Brain pericyte (primary cell): Measurements from ENCODE around the gene LMAN1L.

ENCODE experiments used
- DNase-seq: peaks from one replicate; pipeline ENCODE4 v3.0.0-alpha.2; 2012; ENCODE audit warnings: low read depth, low spot score

The LMAN1L gene

GRCh38 chr15:74857671-74858368, 45.2 kb downstream of the LMAN1L start:
- no peak for DNase-seq

- DNase-seq, result no peak
These were observed 45.7 kb downstream of the LMAN1L start for GRCh38 chr15:74858369-74858740.

GRCh38 chr15:74863239-74864056, 50.8 kb downstream of the LMAN1L start:
- no peak for DNase-seq

- no peak for DNase-seq
These were observed 51.7 kb downstream of the LMAN1L start for GRCh38 chr15:74864296-74864695.

- DNase-seq, result no peak
These were observed 52.7 kb downstream of the LMAN1L start for GRCh38 chr15:74865316-74865715.

GRCh38 chr15:74866090-74866489, 53.5 kb downstream of the LMAN1L start:
- no peak for DNase-seq

GRCh38 chr15:74867466-74868038, 54.9 kb downstream of the LMAN1L start:
- no peak for DNase-seq

- DNase-seq, result no peak
These were observed 55.4 kb downstream of the LMAN1L start for GRCh38 chr15:74868059-74868458.

GRCh38 chr15:74869372-74869725, 56.7 kb downstream of the LMAN1L start:
- DNase-seq, result no peak

- no peak for DNase-seq
These were observed 57.2 kb downstream of the LMAN1L start for GRCh38 chr15:74869726-74870407.

- DNase-seq, result no peak
These were observed 58.0 kb downstream of the LMAN1L start for GRCh38 chr15:74870436-74871215.

GRCh38 chr15:74872702-74873035, 60.0 kb downstream of the LMAN1L start:
- DNase-seq, result no peak

- peak; percentile 82 for DNase-seq
These were observed 60.6 kb downstream of the LMAN1L start, which contains the start of gene SCAMP2 for GRCh38 chr15:74873036-74873755. Gene SCAMP2, minus strand, starts transcription at chr15:74873365. Its CDS starts 110 bp downstream, at chr15:74873255.

GRCh38 chr15:74873756-74874424, 61.3 kb downstream of the LMAN1L start:
- no peak for DNase-seq
